ENCODE data around the gene PPIL6. TPM values are rescaled to one million over a fixed set of nuclear protein-coding genes. Genes with fewer than 3 reads are reported as not detected.
A peak's percentile ranks its signal among the peaks of the same experiment; 100 is the strongest.

The PPIL6 gene
- total and polyA plus RNA-seq, 2 donors (not counting 1 experiment from before 2014, with no cell fraction given) = 0.85 to 1.8 TPM

GRCh38 chr6:109482905-109483734 is 42.7 kb upstream of the PPIL6 start, which contains the start of gene ZBTB24:
Gene ZBTB24, minus strand, starts transcription at chr6:109483219. Its CDS starts 1,193 bp downstream, at chr6:109482026.
- H3K4me3 Mint-ChIP-seq = peak within 1 kb of the TSS; percentile 96

More at GRCh38 chr6:109482905-109483734, 42.7 kb upstream of the PPIL6 start, which contains the start of gene ZBTB24:
- no peaks in the 10 kb centered on the region for H3K9me3 ChIP-seq (ENCODE audit: control extremely low read depth in 1 of 3, control insufficient read depth in 2 of 3, insufficient read depth in 1 of 3, low read length in 2 of 3)
- Mint-ChIP-seq H3K9me3 (ENCODE audit: insufficient read depth) (no peaks in the 10 kb centered on the region), H3K4me1 (peaks cover 50% of the 10 kb centered on the region), H3K27me3 (no peaks in the 10 kb centered on the region), H3K27ac (peak within 1 kb of the TSS; percentile 89)
- H3K79me2 ChIP-seq (ENCODE audit: control insufficient read depth, insufficient read depth, low read length) = peaks cover 48% of the 10 kb centered on the region
- H3K9ac ChIP-seq (ENCODE audit: low read length) = peak within 1 kb of the TSS; percentile 87
- intact Hi-C loops (cut with micrococcal nuclease) = loop anchor here (1.0 to 10.0 kb wide), 7 partner anchors 28 to 1332 kb away; partner anchors contain the start of genes AK9, CDC40, CDK19 and CEP57L1
- ATAC-seq (ENCODE audit: low read depth) (peak; percentile 83), DNase-seq (peak; percentile 93)
- H2AFZ ChIP-seq (ENCODE audit: insufficient read depth, low read depth, low read length, poor library complexity, severe bottlenecking) = peak within 1 kb of the TSS; percentile 78
- peak within 1 kb of the TSS; percentile 91 for H3K4me2 ChIP-seq (replicated peaks; ENCODE audit: low read depth, low read length, poor library complexity, severe bottlenecking)
- H4K20me1 ChIP-seq (ENCODE audit: control insufficient read depth, insufficient read depth, low read length, poor library complexity, severe bottlenecking) = no peaks in the 10 kb centered on the region
- H3K27me3 ChIP-seq (replicated peaks in 1 of 4; ENCODE audit: control extremely low read depth in 1 of 4, control insufficient read depth in 3 of 4, insufficient read depth in 4 of 4, low read length in 3 of 4) = no peaks in the 10 kb centered on the region
- ChIA-PET CTCF (interaction anchor here (1.2 to 5.5 kb wide), 5 partner anchors 11 to 101 kb away, joined by 3 to 42 read pairs (median 6); partner anchors contain the start of genes CD164, MICAL1, PPIL6 and SMPD2), POLR2A (interaction anchor here (0.9 to 2.8 kb wide), 7 partner anchors 23 to 389 kb away, joined by 3 to 12 read pairs (median 4); partner anchors contain the start of genes CD164, MICAL1, SESN1 and SMPD2)
- peak within 1 kb of the TSS; percentile 65 to 81 for H3K27ac ChIP-seq (ENCODE audit: low read length in 2 of 2)
- WGBS (ENCODE audit: insufficient coverage) = under 1% methylated on average over 65 of the region's 97 CpGs
- no peak for TF ChIP-seq CTCF (IDR thresholded peaks at IDR 0.05)
- TF ChIP-seq EZH2 (IDR thresholded peaks at IDR 0.05; ENCODE audit: borderline replicate concordance, insufficient read depth, low read depth, low read length, poor library complexity, severe bottlenecking) = no peak
- peak within 1 kb of the TSS; percentile 76 to 97 (median 94) for H3K4me3 ChIP-seq (ENCODE audit: control extremely low read depth in 1 of 5, extremely low read depth in 1 of 5, insufficient read depth in 1 of 5, low read depth in 2 of 5, low read length in 4 of 5)
- peaks cover 6 to 18% of the 10 kb centered on the region in 2 experiments for H3K36me3 ChIP-seq (replicated peaks in 1 of 2; ENCODE audit: control extremely low read depth in 1 of 2, control insufficient read depth in 1 of 2, extremely low read depth in 1 of 2, insufficient read depth in 2 of 2, low read length in 1 of 2)
- H3K4me1 ChIP-seq (ENCODE audit: control insufficient read depth in 2 of 2, insufficient read depth in 2 of 2, low read length in 2 of 2) = peaks cover 40 to 57% of the 10 kb centered on the region in 2 donors
